Measurements from ENCODE around the gene NSUN5. TPM values are rescaled to one million over a fixed set of nuclear protein-coding genes. Genes with fewer than 3 reads are reported as not detected.
"Not testable (repeated sequence)": the region's sequence is repeated elsewhere in the genome, so short reads cannot be mapped to it uniquely, and the experiment has no call there.

Gene NSUN5
- total and polyA plus RNA-seq, 3 experiments from 2014 or later = 42.5 to 67.7 (median 66.6) TPM

- H3K4me1 Mint-ChIP-seq = no peaks in the 10 kb centered on the region
- Histone ChIP-seq H3K36me3 (ENCODE audit: insufficient read depth, low read length) (no peaks in the 10 kb centered on the region), H3K27me3 (ENCODE audit: insufficient read depth, low read length, poor library complexity, severe bottlenecking) (no peaks in the 10 kb centered on the region), H3K4me1 (ENCODE audit: insufficient read depth, low read length) (no peaks in the 10 kb centered on the region), H3K9me3 (ENCODE audit: low read length) (no peaks in the 10 kb centered on the region), H3K4me3 (ENCODE audit: low read length) (no peak overlapping the region), H3K27ac (ENCODE audit: low read depth, low read length) (no peak overlapping the region)
- H3K36me3 Mint-ChIP-seq = peaks cover 0 to 2% (median 0%) of the 10 kb centered on the region in 3 donors
- peaks cover 0 to 5% of the 10 kb centered on the region in 2 donors for H3K27me3 Mint-ChIP-seq
- ChIA-PET CTCF (interaction anchor here (1.3 to 1.6 kb wide), 3 partner anchors 8 to 10 kb away, joined by 3 to 4 read pairs (median 3); no protein-coding TSS in a partner anchor), POLR2A (no interaction called here)
- H3K4me3 Mint-ChIP-seq = no peak overlapping the region
- H3K27ac Mint-ChIP-seq = no peak overlapping the region
- no peak for DNase-seq
- no peaks in the 10 kb centered on the region for H3K9me3 Mint-ChIP-seq
Observed at GRCh38 chr7:73332447-73332846, 23.8 kb upstream of the NSUN5 start.

GRCh38 chr7:73330772-73331171, 22.1 kb upstream of the NSUN5 start:
- H3K9me3 Mint-ChIP-seq = no peaks in the 10 kb centered on the region
- H3K36me3 Mint-ChIP-seq = no peaks in the 10 kb centered on the region
- peaks cover 0 to 5% of the 10 kb centered on the region in 2 donors for H3K27me3 Mint-ChIP-seq
- H3K4me1 Mint-ChIP-seq = no peaks in the 10 kb centered on the region
- Histone ChIP-seq H3K9me3 (ENCODE audit: low read length) (no peaks in the 10 kb centered on the region), H3K4me1 (ENCODE audit: insufficient read depth, low read length) (no peaks in the 10 kb centered on the region), H3K27me3 (ENCODE audit: insufficient read depth, low read length, poor library complexity, severe bottlenecking) (no peaks in the 10 kb centered on the region), H3K27ac (ENCODE audit: low read depth, low read length) (no peak overlapping the region), H3K4me3 (ENCODE audit: low read length) (no peak overlapping the region), H3K36me3 (ENCODE audit: insufficient read depth, low read length) (no peaks in the 10 kb centered on the region)
- POLR2A ChIA-PET = no interaction called here
- no peak for DNase-seq
- no peak overlapping the region for H3K4me3 Mint-ChIP-seq
- H3K27ac Mint-ChIP-seq = no peak overlapping the region
- CTCF ChIA-PET = no interaction called here

DNA sequence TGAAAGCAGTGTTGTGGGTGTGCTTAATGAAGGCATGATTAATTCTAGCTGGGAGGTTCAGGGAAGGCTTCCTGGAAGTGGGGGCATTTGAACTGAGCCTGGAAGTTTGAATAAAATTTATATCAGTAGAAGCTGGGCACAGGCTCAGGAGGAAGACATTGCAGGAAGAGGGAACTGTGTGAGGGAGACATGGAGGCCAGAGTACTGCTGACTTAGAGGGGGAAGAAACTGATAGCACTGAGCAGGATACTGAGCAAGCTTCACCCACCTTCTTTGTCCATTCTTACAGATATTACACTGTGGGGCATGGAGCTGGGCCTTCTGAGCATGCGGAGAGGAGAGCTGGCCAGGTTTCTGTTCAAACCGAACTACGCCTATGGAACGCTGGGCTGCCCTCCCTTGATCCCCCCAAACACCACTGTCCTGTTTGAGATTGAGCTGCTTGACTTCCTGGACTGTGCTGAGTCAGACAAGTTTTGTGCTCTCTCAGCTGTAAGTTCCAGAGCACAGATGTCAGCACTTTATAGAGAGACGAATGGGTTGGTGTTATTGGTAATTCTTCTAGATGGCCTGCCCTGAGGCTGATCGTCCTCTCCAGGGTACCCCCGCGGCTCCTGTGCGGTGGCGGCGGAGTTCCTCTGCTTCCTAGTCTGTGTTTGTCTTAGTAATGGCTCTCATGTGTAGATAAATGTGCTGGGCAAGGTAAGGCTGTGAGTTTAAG, 21.4 kb upstream of the NSUN5 start:
- no peaks in the 10 kb centered on the region for H3K4me1 Mint-ChIP-seq
- H3K9me3 Mint-ChIP-seq = no peaks in the 10 kb centered on the region
- peak overlapping the region in 1 of 8 donors; percentile 61 for H3K27ac Mint-ChIP-seq
- DNase-seq = no peak
- H3K27me3 Mint-ChIP-seq = peaks cover 0 to 5% of the 10 kb centered on the region in 2 donors
- Histone ChIP-seq H3K9me3 (ENCODE audit: low read length) (no peaks in the 10 kb centered on the region), H3K4me3 (ENCODE audit: low read length) (no peak overlapping the region), H3K4me1 (ENCODE audit: insufficient read depth, low read length) (no peaks in the 10 kb centered on the region), H3K27ac (ENCODE audit: low read depth, low read length) (no peak overlapping the region), H3K27me3 (ENCODE audit: insufficient read depth, low read length, poor library complexity, severe bottlenecking) (no peaks in the 10 kb centered on the region), H3K36me3 (ENCODE audit: insufficient read depth, low read length) (no peaks in the 10 kb centered on the region)
- H3K36me3 Mint-ChIP-seq = no peaks in the 10 kb centered on the region
- H3K4me3 Mint-ChIP-seq = peak overlapping the region in 1 of 7 donors; percentile 52
- CTCF ChIA-PET = no interaction called here
- POLR2A ChIA-PET = no interaction called here

GRCh38 chr7:73328696-73329095, 20.1 kb upstream of the NSUN5 start:
- no peak for DNase-seq
- H3K27me3 ChIP-seq (ENCODE audit: insufficient read depth, low read length, poor library complexity, severe bottlenecking) = no peaks in the 10 kb centered on the region
- peaks cover 6 to 11% (median 6%) of the 10 kb centered on the region in 3 donors for H3K4me1 Mint-ChIP-seq
- no peak overlapping the region for H3K4me3 Mint-ChIP-seq
- no peaks in the 10 kb centered on the region for H3K36me3 ChIP-seq (ENCODE audit: insufficient read depth, low read length)
- no peaks in the 10 kb centered on the region for H3K9me3 ChIP-seq (ENCODE audit: low read length)
- H3K4me1 ChIP-seq (ENCODE audit: insufficient read depth, low read length) = peaks cover 4% of the 10 kb centered on the region
- H3K4me3 ChIP-seq (ENCODE audit: low read length) = no peak overlapping the region
- H3K27me3 Mint-ChIP-seq = peaks cover 0 to 3% of the 10 kb centered on the region in 2 donors
- H3K27ac Mint-ChIP-seq = no peak overlapping the region
- no peak overlapping the region for H3K27ac ChIP-seq (ENCODE audit: low read depth, low read length)
- CTCF ChIA-PET = no interaction called here
- POLR2A ChIA-PET = no interaction called here
- no peaks in the 10 kb centered on the region for H3K36me3 Mint-ChIP-seq
- H3K9me3 Mint-ChIP-seq = no peaks in the 10 kb centered on the region

DNA sequence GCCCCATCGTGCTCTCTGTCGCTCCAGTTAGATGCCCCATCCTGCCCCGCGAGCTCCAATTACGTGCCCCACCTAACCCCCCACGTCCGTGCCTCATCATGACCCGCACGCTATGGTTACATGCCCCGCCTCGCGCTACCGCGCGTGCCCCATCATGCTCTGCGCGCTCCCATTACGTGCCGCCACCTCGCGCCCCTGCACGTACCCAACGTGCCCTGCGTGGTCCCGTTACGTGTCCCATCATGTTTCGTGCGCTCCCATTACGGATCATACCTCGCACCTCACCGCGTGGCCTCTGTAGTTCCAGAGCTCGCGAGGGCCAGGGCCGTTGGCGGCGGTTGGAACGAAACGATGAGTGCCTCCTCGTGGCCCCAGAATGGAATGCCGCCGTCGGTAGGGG, 19.3 kb upstream of the NSUN5 start, which contains the start of the genes FKBP6 and TRIM50:
TSS of gene FKBP6 (plus strand) at position 240 of the 400 bp plus-strand sequence. CDS start 268 bp downstream, outside the sequence.
TSS of gene TRIM50 (minus strand) at position 161 of the 400 bp plus-strand sequence. CDS start 3,295 bp downstream, outside the sequence.
- H3K36me3 ChIP-seq (ENCODE audit: insufficient read depth, low read length); H3K27me3 Mint-ChIP-seq; H3K36me3 Mint-ChIP-seq; H3K4me1 ChIP-seq (ENCODE audit: insufficient read depth, low read length); H3K27ac ChIP-seq (ENCODE audit: low read depth, low read length); H3K27me3 ChIP-seq (ENCODE audit: insufficient read depth, low read length, poor library complexity, severe bottlenecking); POLR2A ChIA-PET; H3K27ac Mint-ChIP-seq; H3K4me3 ChIP-seq (ENCODE audit: low read length); H3K9me3 ChIP-seq (ENCODE audit: low read length); H3K4me3 Mint-ChIP-seq; DNase-seq; H3K9me3 Mint-ChIP-seq: not testable (repeated sequence)
- CTCF ChIA-PET = interaction anchor here (1.4 kb wide), 1 partner anchor 124 kb away, joined by 4 read pairs; no protein-coding TSS in a partner anchor
- H3K4me1 Mint-ChIP-seq = peaks cover 7 to 14% (median 9%) of the 10 kb centered on the region in 3 donors

DNA sequence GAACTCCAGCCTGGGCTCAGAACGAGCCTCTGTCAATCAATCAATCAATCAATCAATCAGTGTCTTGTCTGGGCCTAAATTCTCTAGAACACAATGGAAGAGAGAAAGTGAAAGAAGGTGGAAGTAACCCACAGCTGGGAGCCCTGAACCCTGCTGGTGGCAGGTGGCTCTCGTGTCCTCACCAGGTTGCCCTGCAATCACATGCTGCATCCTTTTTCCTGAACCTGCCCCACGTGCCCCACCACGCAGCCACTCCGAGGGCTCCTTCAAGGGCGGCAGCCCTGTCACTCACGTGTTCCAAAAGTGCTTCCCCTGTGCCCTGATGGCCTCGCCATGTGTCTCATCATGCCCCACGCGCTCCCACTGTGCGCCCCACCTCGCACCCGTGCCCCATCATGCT, 18.8 kb upstream of the NSUN5 start:
- H3K27ac Mint-ChIP-seq; H3K27ac ChIP-seq (ENCODE audit: low read depth, low read length); H3K27me3 Mint-ChIP-seq; H3K36me3 ChIP-seq (ENCODE audit: insufficient read depth, low read length); H3K4me3 Mint-ChIP-seq; H3K27me3 ChIP-seq (ENCODE audit: insufficient read depth, low read length, poor library complexity, severe bottlenecking); POLR2A ChIA-PET; DNase-seq; H3K9me3 Mint-ChIP-seq; H3K4me3 ChIP-seq (ENCODE audit: low read length); H3K36me3 Mint-ChIP-seq; H3K9me3 ChIP-seq (ENCODE audit: low read length); H3K4me1 ChIP-seq (ENCODE audit: insufficient read depth, low read length): not testable (repeated sequence)
- CTCF ChIA-PET = interaction anchor here (1.4 kb wide), 1 partner anchor 125 kb away, joined by 4 read pairs; no protein-coding TSS in a partner anchor
- peaks cover 7 to 14% (median 9%) of the 10 kb centered on the region in 3 donors for H3K4me1 Mint-ChIP-seq

DNA sequence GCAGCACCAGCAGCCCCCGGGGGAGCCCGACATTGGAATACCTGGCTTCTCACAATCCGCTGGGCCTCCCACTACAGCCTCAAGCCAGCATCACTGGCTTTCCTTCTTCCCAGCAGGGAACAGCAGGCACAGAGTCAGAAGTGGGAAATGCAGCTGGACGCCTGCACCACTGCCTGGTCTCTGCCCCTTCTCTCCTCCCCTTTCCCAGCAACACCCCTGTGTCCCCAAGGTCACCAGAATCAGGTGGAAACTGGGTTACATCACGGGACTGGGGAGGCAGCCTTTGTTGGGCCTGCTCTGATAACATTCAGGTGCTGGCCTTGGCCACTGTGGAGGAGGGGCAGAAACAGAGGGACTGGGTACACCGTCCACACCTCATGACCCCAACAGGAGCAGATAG, 16.8 kb upstream of the NSUN5 start:
- H3K36me3 ChIP-seq (ENCODE audit: insufficient read depth, low read length); DNase-seq; H3K27me3 ChIP-seq (ENCODE audit: insufficient read depth, low read length, poor library complexity, severe bottlenecking); H3K9me3 ChIP-seq (ENCODE audit: low read length); H3K4me3 Mint-ChIP-seq; CTCF ChIA-PET; H3K4me3 ChIP-seq (ENCODE audit: low read length); H3K4me1 ChIP-seq (ENCODE audit: insufficient read depth, low read length); H3K9me3 Mint-ChIP-seq; POLR2A ChIA-PET; H3K27me3 Mint-ChIP-seq; H3K27ac ChIP-seq (ENCODE audit: low read depth, low read length); H3K36me3 Mint-ChIP-seq: not testable (repeated sequence)
- Mint-ChIP-seq H3K4me1 (peaks cover 7 to 14% (median 9%) of the 10 kb centered on the region in 3 donors), H3K27ac (peak overlapping the region in 1 of 8 donors; percentile 90)

DNA sequence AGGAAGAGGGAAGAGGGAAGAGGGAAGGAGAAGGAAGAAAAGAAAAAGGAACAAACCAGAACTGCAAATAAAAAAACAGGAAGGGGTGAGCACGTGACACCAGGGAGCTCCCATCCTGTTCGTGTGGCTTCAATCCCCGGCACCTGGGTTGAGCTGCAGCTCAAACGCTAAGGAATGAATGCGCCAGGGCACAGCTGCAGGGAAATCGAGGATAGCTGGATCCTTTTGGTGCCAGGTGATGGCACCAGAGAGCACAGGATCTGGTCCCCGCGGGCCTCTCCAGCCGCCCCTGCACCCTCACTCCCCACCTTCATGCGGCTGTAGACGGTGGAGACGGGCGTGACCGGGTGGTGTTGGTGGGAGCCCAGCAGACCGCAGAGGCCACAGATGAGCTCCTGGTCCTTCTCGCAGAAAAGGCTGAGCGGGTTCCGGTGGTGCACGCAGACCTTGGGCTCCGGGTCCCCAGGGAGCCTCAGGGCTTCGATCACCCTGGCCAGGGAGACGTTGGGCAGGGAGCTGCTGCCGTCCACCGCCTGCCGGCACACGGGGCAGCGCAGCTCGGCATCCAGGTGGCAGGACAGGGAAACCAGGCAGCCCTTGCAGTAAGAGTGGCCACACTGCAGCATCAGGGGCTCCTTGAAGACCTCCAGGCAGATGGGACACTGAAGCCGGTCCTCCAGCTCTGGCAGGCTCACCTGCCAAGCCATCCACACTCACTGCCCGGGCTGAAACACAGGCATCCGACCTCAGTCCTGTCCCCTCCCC, 15.6 kb upstream of the NSUN5 start:
- H3K27ac ChIP-seq (ENCODE audit: low read depth, low read length); POLR2A ChIA-PET; H3K4me1 ChIP-seq (ENCODE audit: insufficient read depth, low read length); H3K36me3 Mint-ChIP-seq; H3K9me3 Mint-ChIP-seq; H3K36me3 ChIP-seq (ENCODE audit: insufficient read depth, low read length); H3K27me3 ChIP-seq (ENCODE audit: insufficient read depth, low read length, poor library complexity, severe bottlenecking); H3K9me3 ChIP-seq (ENCODE audit: low read length); H3K27me3 Mint-ChIP-seq: not testable (repeated sequence)
- peak overlapping the region in 4 of 8 donors; percentile 23 to 75 (median 48) for H3K27ac Mint-ChIP-seq
- peak overlapping the region; percentile 45 for H3K4me3 ChIP-seq (ENCODE audit: low read length)
- peak; percentile 10 to 61 (median 31) for DNase-seq
- H3K4me3 Mint-ChIP-seq = peak overlapping the region in 6 of 7 donors; percentile 58 to 87 (median 68)
- CTCF ChIA-PET = interaction anchor here (0.8 to 1.3 kb wide), 7 partner anchors 9 to 410 kb away, joined by 3 to 8 read pairs (median 6); no protein-coding TSS in a partner anchor
- peaks cover 7 to 14% (median 9%) of the 10 kb centered on the region in 3 donors for H3K4me1 Mint-ChIP-seq

All from CD8-positive, alpha-beta memory T cell (primary cell).